Gastroesophageal sphincter (tissue), 3 donors: Measurements from ENCODE around the gene FBXW7.

Experiments
- CTCF ChIP-seq, 4 experiments: fragments of 200-600 bp in 2 of 4; fragments of 450-650 bp in 2 of 4; sonication (generic) in 1 of 4; IDR thresholded peaks; one replicate each; pipeline ENCODE4 v1.5.1; 2017 to 2019; ENCODE audit warnings: antibody characterized with exemption in 4 of 4, mild to moderate bottlenecking in 2 of 4, moderate library complexity in 2 of 4
- EP300 ChIP-seq: sonication (generic); formaldehyde crosslinking; IDR thresholded peaks from one replicate; pipeline ENCODE4 v1.6.1; 2017; ENCODE audit warnings: antibody characterized with exemption, mild to moderate bottlenecking
- POLR2A ChIP-seq, 2 donors: fragments of 450-650 bp; IDR thresholded peaks; one replicate each; pipeline ENCODE4 v1.6.1; 2017; ENCODE audit warnings: antibody characterized with exemption in 2 of 2, mild to moderate bottlenecking in 2 of 2, moderate library complexity in 1 of 2

GRCh38 chr4:152363086-152363485, 172.8 kb downstream of the FBXW7 start:
- TF ChIP-seq POLR2A (IDR thresholded peaks at IDR 0.05) (no peak), CTCF (IDR thresholded peaks at IDR 0.05) (no peak), EP300 (no peak)
